Endodermal cell (in vitro differentiated cells): ENCODE data around the gene INPP4A. TPM values are rescaled to one million over a fixed set of nuclear protein-coding genes. Genes with fewer than 3 reads are reported as not detected.

Source experiments
- DNase-seq: peaks from one replicate; pipeline ENCODE4 v3.0.0-alpha.2; 2017
- H3K27ac ChIP-seq: 2 replicates; pipeline ENCODE4 v1.5.1; 2013; ENCODE audit warnings: mild to moderate bottlenecking, low read depth, low read length, moderate library complexity
- H3K27me3 ChIP-seq: 2 replicates; pipeline ENCODE4 v1.6.1; 2013; ENCODE audit warnings: mild to moderate bottlenecking, low read length, moderate library complexity; ENCODE audit not compliant: insufficient read depth, control insufficient read depth, poor library complexity, severe bottlenecking
- H3K36me3 ChIP-seq: 2 replicates; pipeline ENCODE4 v1.7.0; 2013; ENCODE audit warnings: mild to moderate bottlenecking, low read length, moderate library complexity; ENCODE audit not compliant: control insufficient read depth, insufficient read depth
- H3K4me1 ChIP-seq: one replicate; pipeline ENCODE4 v1.7.0; 2013; ENCODE audit warnings: low read length; ENCODE audit not compliant: control insufficient read depth, insufficient read depth
- H3K4me3 ChIP-seq: 2 replicates; pipeline ENCODE4 v1.5.1; 2013; ENCODE audit warnings: mild to moderate bottlenecking, low read length, moderate library complexity
- H3K9ac ChIP-seq: 2 replicates; pipeline ENCODE4 v1.6.1; 2013; ENCODE audit warnings: mild to moderate bottlenecking, low read length, moderate library complexity; ENCODE audit not compliant: poor library complexity, severe bottlenecking; ENCODE audit errors: extremely low read depth
- H3K9me3 ChIP-seq: 2 replicates; pipeline ENCODE4 v1.6.1; 2013; ENCODE audit warnings: mild to moderate bottlenecking, low read length, moderate library complexity; ENCODE audit not compliant: control insufficient read depth
- H3K27ac Mint-ChIP-seq: 2 replicates; pipeline ENCODE4 v1.8.0; 2020; ENCODE audit warnings: mixed read lengths
- H3K27me3 Mint-ChIP-seq: 2 replicates; pipeline ENCODE4 v1.8.0; 2021; ENCODE audit warnings: mild to moderate bottlenecking, mixed read lengths; ENCODE audit not compliant: insufficient read depth
- H3K36me3 Mint-ChIP-seq: 2 replicates; pipeline ENCODE4 v1.8.0; 2020; ENCODE audit warnings: low read depth, mixed read lengths
- H3K4me1 Mint-ChIP-seq: 2 replicates; pipeline ENCODE4 v1.8.0; 2020; ENCODE audit warnings: mixed read lengths
- H3K4me3 Mint-ChIP-seq: 2 replicates; pipeline ENCODE4 v1.8.0; 2020; ENCODE audit warnings: mild to moderate bottlenecking, moderate library complexity, mixed read lengths
- H3K9me3 Mint-ChIP-seq: 2 replicates; pipeline ENCODE4 v1.8.0; 2020; ENCODE audit warnings: mild to moderate bottlenecking, mixed read lengths
- CTCF ChIP-seq: fragments of 200-600 bp; sonication (generic); conservative IDR thresholded peaks from 2 replicates; pipeline ENCODE4 v1.5.0; 2021; ENCODE audit warnings: antibody characterized with exemption, mild to moderate bottlenecking
- WGBS, 2 experiments: methylation state at CpG; one replicate each; pipeline versions ENCODE4 v1.1.5 to v1.1.7; 2013; ENCODE audit warnings: missing lambda C conversion rate in 2 of 2, mixed read lengths in 1 of 2; ENCODE audit not compliant: insufficient coverage in 1 of 2, insufficient read length in 1 of 2; 5-methylcytosine and 5-hydroxymethylcytosine counted together
- total RNA-seq, 2 donors: library from RNA; stranded (reverse); fragmentation: NEBNext Ultra II Directional in 1 of 2; extraction: Animal tissue kit (Norgen Biotek cat#: 25700) in 1 of 2; gene quantifications; 2 replicates in 1 of 2; 3 replicates in 1 of 2; pipeline ENCODE4 v1.2.1, GENCODE V29; 2021

The INPP4A gene
- total RNA-seq, 2 donors from 2014 or later: 84.9 to 94.2 TPM

GRCh38 chr2:98643496-98644100 lies 198.9 kb downstream of the INPP4A start:
- 93% methylated on average over 4 to 5 of the region's 5 CpGs for WGBS, 2 experiments
- Histone ChIP-seq H3K9ac (no peak overlapping the region), H3K36me3 (peaks cover 1% of the 10 kb centered on the region), H3K4me3 (no peak overlapping the region), H3K27me3 (no peaks in the 10 kb centered on the region), H3K9me3 (no peaks in the 10 kb centered on the region), H3K4me1 (no peaks in the 10 kb centered on the region), H3K27ac (no peak overlapping the region)
- no peak overlapping the region for H3K4me3 Mint-ChIP-seq
- H3K9me3 Mint-ChIP-seq: no peaks in the 10 kb centered on the region
- H3K27ac Mint-ChIP-seq: no peak overlapping the region
- no peak for TF ChIP-seq CTCF
- DNase-seq: no peak
- H3K27me3 Mint-ChIP-seq: no peaks in the 10 kb centered on the region
- H3K36me3 Mint-ChIP-seq: no peaks in the 10 kb centered on the region
- peaks cover 20% of the 10 kb centered on the region for H3K4me1 Mint-ChIP-seq

Other genes starting within 250 kb of the INPP4A start
- under 1 TPM in 1 of 2 donors, not detected in 1; 0.33 TPM for gene CNGA3, start 98.4 kb upstream of the INPP4A start, total RNA-seq
- gene COA5, start 163.7 kb downstream of the INPP4A start, total RNA-seq: 10 to 100 TPM; 34.1 to 44.9 TPM
- gene UNC50, start 163.7 kb downstream of the INPP4A start, total RNA-seq: 10 to 100 TPM; 81.2 to 82.8 TPM